ENCODE results near the gene KMT2D. TPM values are rescaled to one million over a fixed set of nuclear protein-coding genes. Genes with fewer than 3 reads are reported as not detected.

KMT2D gene
- total and polyA plus RNA-seq, 11 donors: 32.5 to 82.7 (median 49.7) TPM

DNA sequence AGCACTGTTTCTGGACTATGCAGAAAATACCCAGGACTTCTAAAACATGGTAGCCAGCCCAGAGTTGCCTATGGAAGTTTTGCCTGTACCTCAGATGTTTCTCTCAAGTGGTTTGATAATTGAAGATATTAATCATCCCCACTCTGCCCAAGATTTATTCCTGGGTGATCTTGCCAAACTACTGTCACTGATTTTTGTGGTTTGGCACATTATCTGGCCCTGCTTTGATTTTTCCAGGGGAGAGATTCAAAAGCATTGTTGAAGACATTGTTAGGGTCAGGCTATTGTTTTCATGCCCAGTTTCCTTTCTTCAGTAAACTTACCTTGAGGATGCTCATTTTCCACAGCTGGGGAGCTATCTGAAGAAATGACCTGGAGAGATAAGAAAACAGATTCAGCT lies 47.9 kb downstream of the KMT2D start:
- intact Hi-C loops (cut with DNase I): no loop called here
- TF ChIP-seq, protein P1, sequence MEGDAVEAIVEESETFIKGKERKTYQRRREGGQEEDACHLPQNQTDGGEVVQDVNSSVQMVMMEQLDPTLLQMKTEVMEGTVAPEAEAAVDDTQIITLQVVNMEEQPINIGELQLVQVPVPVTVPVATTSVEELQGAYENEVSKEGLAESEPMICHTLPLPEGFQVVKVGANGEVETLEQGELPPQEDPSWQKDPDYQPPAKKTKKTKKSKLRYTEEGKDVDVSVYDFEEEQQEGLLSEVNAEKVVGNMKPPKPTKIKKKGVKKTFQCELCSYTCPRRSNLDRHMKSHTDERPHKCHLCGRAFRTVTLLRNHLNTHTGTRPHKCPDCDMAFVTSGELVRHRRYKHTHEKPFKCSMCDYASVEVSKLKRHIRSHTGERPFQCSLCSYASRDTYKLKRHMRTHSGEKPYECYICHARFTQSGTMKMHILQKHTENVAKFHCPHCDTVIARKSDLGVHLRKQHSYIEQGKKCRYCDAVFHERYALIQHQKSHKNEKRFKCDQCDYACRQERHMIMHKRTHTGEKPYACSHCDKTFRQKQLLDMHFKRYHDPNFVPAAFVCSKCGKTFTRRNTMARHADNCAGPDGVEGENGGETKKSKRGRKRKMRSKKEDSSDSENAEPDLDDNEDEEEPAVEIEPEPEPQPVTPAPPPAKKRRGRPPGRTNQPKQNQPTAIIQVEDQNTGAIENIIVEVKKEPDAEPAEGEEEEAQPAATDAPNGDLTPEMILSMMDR (IDR thresholded peaks at IDR 0.05): no peak
- TF ChIP-seq POLR2A (IDR thresholded peaks at IDR 0.05): no peak
- no peak overlapping the region for H3K27ac ChIP-seq
- no peaks in the 10 kb centered on the region for H3K27me3 ChIP-seq
- H3K9me3 ChIP-seq: no peaks in the 10 kb centered on the region
- H3K4me3 ChIP-seq: no peak overlapping the region
- peaks cover 0 to 55% (median 49%) of the 10 kb centered on the region in 9 donors for H3K36me3 ChIP-seq
- peaks cover 0 to 38% (median 22%) of the 10 kb centered on the region in 12 donors for H3K4me1 ChIP-seq
- no peak for DNase-seq
- no peak for ATAC-seq

Other genes with a start within 250 kb of the KMT2D start
- gene CACNB3, start 242.3 kb downstream of the KMT2D start, total RNA-seq: 10 to 100 TPM in 1 of 9 donors, 1 to 10 TPM in 8; 3.2 to 11.2 (median 5.3) TPM
- 1 to 10 TPM; 4.4 to 5.7 TPM for gene CACNB3, start 242.3 kb downstream of the KMT2D start, polyA plus RNA-seq
- gene DDX23, start 208.6 kb downstream of the KMT2D start, total RNA-seq: 10 to 100 TPM; 25.3 to 51.2 (median 35.8) TPM
- gene DDX23, start 208.6 kb downstream of the KMT2D start, polyA plus RNA-seq: 10 to 100 TPM; 16.8 to 43.2 TPM
- 1 to 10 TPM in 2 of 9 donors, under 1 TPM in 5, not detected in 2; 0.35 to 1.5 (median 0.60) TPM for gene RND1, start 194.9 kb downstream of the KMT2D start, total RNA-seq
- gene RND1, start 194.9 kb downstream of the KMT2D start, polyA plus RNA-seq: under 1 TPM; 0.53 to 0.95 TPM
- 10 to 100 TPM in 2 of 9 donors, 1 to 10 TPM in 7; 1.6 to 26.0 (median 3.2) TPM for gene FKBP11, start 135.3 kb downstream of the KMT2D start, total RNA-seq
- 10 to 100 TPM in 1 of 2 donors, 1 to 10 TPM in 1; 5.5 to 28.1 TPM for gene FKBP11, start 135.3 kb downstream of the KMT2D start, polyA plus RNA-seq
- gene ARF3, start 103.3 kb downstream of the KMT2D start, total RNA-seq: 100 to 1,000 TPM in 1 of 9 donors, 10 to 100 TPM in 8; 35.8 to 130 (median 54.0) TPM
- 10 to 100 TPM; 40.1 to 61.5 TPM for gene ARF3, start 103.3 kb downstream of the KMT2D start, polyA plus RNA-seq
- gene WNT10B, start 89.1 kb downstream of the KMT2D start, total RNA-seq: 1 to 10 TPM in 1 of 9 donors, under 1 TPM in 7, not detected in 1; 0.12 to 1.3 (median 0.22) TPM
- gene WNT10B, start 89.1 kb downstream of the KMT2D start, polyA plus RNA-seq: under 1 TPM; 0.08 to 0.28 TPM
- gene WNT1, start 82.5 kb downstream of the KMT2D start, total RNA-seq: under 1 TPM in 1 of 9 donors, not detected in 8; 0.29 TPM
- not detected for gene WNT1, start 82.5 kb downstream of the KMT2D start, polyA plus RNA-seq
- 1 to 10 TPM in 4 of 9 donors, under 1 TPM in 5; 0.40 to 2.8 (median 0.95) TPM for gene DDN, start 61.4 kb downstream of the KMT2D start, total RNA-seq
- under 1 TPM; 0.42 to 0.91 TPM for gene DDN, start 61.4 kb downstream of the KMT2D start, polyA plus RNA-seq
- 100 to 1,000 TPM in 2 of 9 donors, 10 to 100 TPM in 7; 72.0 to 107 (median 98.6) TPM for gene PRKAG1, start 42.0 kb downstream of the KMT2D start, total RNA-seq
- gene PRKAG1, start 42.0 kb downstream of the KMT2D start, polyA plus RNA-seq: 10 to 100 TPM; 91.5 to 93.5 TPM
- 1 to 10 TPM in 2 of 9 donors, under 1 TPM in 2, not detected in 5; 0.19 to 2.0 (median 0.72) TPM for gene RHEBL1, start 9.2 kb upstream of the KMT2D start, total RNA-seq
- under 1 TPM; 0.37 to 0.50 TPM for gene RHEBL1, start 9.2 kb upstream of the KMT2D start, polyA plus RNA-seq
- 1 to 10 TPM in 1 of 9 donors, under 1 TPM in 8; 0.34 to 1.5 (median 0.76) TPM for gene DHH, start 34.0 kb upstream of the KMT2D start, total RNA-seq
- gene DHH, start 34.0 kb upstream of the KMT2D start, polyA plus RNA-seq: 1 to 10 TPM in 1 of 2 donors, under 1 TPM in 1; 0.38 to 1.0 TPM
- 10 to 100 TPM; 10.4 to 43.5 (median 27.9) TPM for gene LMBR1L, start 50.1 kb upstream of the KMT2D start, total RNA-seq
- 10 to 100 TPM; 17.2 to 23.7 TPM for gene LMBR1L, start 50.1 kb upstream of the KMT2D start, polyA plus RNA-seq
- 100 to 1,000 TPM; 242 to 966 (median 464) TPM for gene TUBA1B, start 70.6 kb upstream of the KMT2D start, total RNA-seq
- 1,000 to 10,000 TPM in 1 of 2 donors, 100 to 1,000 TPM in 1; 189 to 1,651 TPM for gene TUBA1B, start 70.6 kb upstream of the KMT2D start, polyA plus RNA-seq
- gene TUBA1A, start 128.3 kb upstream of the KMT2D start, total RNA-seq: 100 to 1,000 TPM; 122 to 280 (median 184) TPM
- gene TUBA1A, start 128.3 kb upstream of the KMT2D start, polyA plus RNA-seq: 100 to 1,000 TPM in 1 of 2 donors, 10 to 100 TPM in 1; 71.5 to 238 TPM
- gene TUBA1C, start 204.3 kb upstream of the KMT2D start, total RNA-seq: 100 to 1,000 TPM in 2 of 9 donors, 10 to 100 TPM in 7; 35.2 to 298 (median 68.8) TPM
- 100 to 1,000 TPM in 1 of 2 donors, 10 to 100 TPM in 1; 45.3 to 554 TPM for gene TUBA1C, start 204.3 kb upstream of the KMT2D start, polyA plus RNA-seq
- under 1 TPM in 4 of 9 donors, not detected in 5; 0.36 to 0.70 (median 0.54) TPM for gene PRPH, start 234.4 kb upstream of the KMT2D start, total RNA-seq
- gene PRPH, start 234.4 kb upstream of the KMT2D start, polyA plus RNA-seq: under 1 TPM; 0.11 to 0.27 TPM